K562 (cell line): ENCODE measurements around the gene SH3BP5L. TPM values are rescaled to one million over a fixed set of nuclear protein-coding genes. Genes with fewer than 3 reads are reported as not detected.

ENCODE experiments used
- ATAC-seq: fragments of 200-7000 bp; cut with Tn5 transposase; 3 replicates; pipeline ENCODE4 v1.9.1; 2020; ENCODE audit warnings: moderate library complexity
- BruUV-seq: library from RNA; stranded (reverse); fragments of 400-500 nt; replicated peaks from 2 replicates; lab custom pipeline; 2021; lab: Mats Ljungman, UMichigan
- CTCF ChIA-PET: fragments of 300-600 bp; formaldehyde crosslinking; extraction: SDS; loops from one replicate; lab custom pipeline; 2021; ENCODE audit warnings: low intra/inter-chr PET ratio; lab: Yijun Ruan, JAX
- POLR2A ChIA-PET: fragments of 300-600, 350-650 bp; sonication (Branson Sonifier 250); formaldehyde crosslinking; extraction: SDS; loops from one replicate; lab custom pipeline; 2021; ENCODE audit warnings: antibody characterized with exemption, inconsistent platforms; lab: Yijun Ruan, JAX
- DNase-seq, 4 experiments: peaks; one replicate each; pipeline versions ENCODE4 v3.0.0 to v3.0.0-alpha.2; 2011 to 2018; ENCODE audit warnings: low spot score in 3 of 4, mixed read lengths in 3 of 4; ENCODE audit errors: extremely low read depth in 1 of 4
- FAIRE-seq: peaks from 2 replicates; lab custom pipeline; 2011; peaks lifted over from hg19 to GRCh38; lab: Jason Lieb, UNC
- H2AFZ ChIP-seq: 2 replicates; pipeline ENCODE4 v1.6.0; 2011; ENCODE audit warnings: low read depth, low read length, control low read depth, inconsistent platforms
- H3K27ac ChIP-seq: fragments of 200-600 bp; 3 replicates; pipeline ENCODE4 v1.8.0; 2011; ENCODE audit warnings: low read depth, mild to moderate bottlenecking, control low read depth, inconsistent platforms, low read length, moderate library complexity, mixed read lengths; ENCODE audit errors: extremely low read depth
- H3K27me3 ChIP-seq, 2 experiments: fragments of 300-600 bp in 1 of 2; 2 replicates in 1 of 2; 3 replicates in 1 of 2; pipeline versions ENCODE4 v1.6.0 to v1.8.0; 2011; ENCODE audit warnings: inconsistent platforms in 2 of 2, low read length in 2 of 2, mild to moderate bottlenecking in 1 of 2, mixed read lengths in 1 of 2, moderate library complexity in 1 of 2; ENCODE audit not compliant: control insufficient read depth in 2 of 2, insufficient read depth in 2 of 2
- H3K36me3 ChIP-seq: fragments of 300-600 bp; 3 replicates; pipeline ENCODE4 v1.8.0; 2011; ENCODE audit warnings: mild to moderate bottlenecking, low read length, inconsistent platforms; ENCODE audit not compliant: control insufficient read depth, insufficient read depth
- H3K4me1 ChIP-seq, 2 experiments: fragments of 200-600 bp in 1 of 2; replicated peaks in 1 of 2; 2 replicates in 1 of 2; 3 replicates in 1 of 2; pipeline versions ENCODE4 v1.5.1 to v1.8.0; 2011; ENCODE audit warnings: inconsistent platforms in 2 of 2, low read length in 2 of 2, mild to moderate bottlenecking in 1 of 2, mixed read lengths in 1 of 2, moderate library complexity in 1 of 2; ENCODE audit not compliant: control insufficient read depth in 2 of 2, insufficient read depth in 2 of 2
- H3K4me2 ChIP-seq: 2 replicates; pipeline ENCODE4 v1.6.1; 2011; ENCODE audit warnings: low read length, control low read depth, inconsistent platforms, mixed read lengths; ENCODE audit not compliant: insufficient read depth
- H3K4me3 ChIP-seq: fragments of 200-600 bp; sonication (generic), shearing (Covaris generic); 2 replicates; pipeline ENCODE4 v1.5.1; 2016; ENCODE audit warnings: control low read depth, inconsistent platforms
- H3K79me2 ChIP-seq: fragments of 200-600 bp; 3 replicates; pipeline ENCODE4 v1.8.0; 2011; ENCODE audit warnings: low read length, inconsistent platforms; ENCODE audit not compliant: control insufficient read depth, insufficient read depth
- H3K9ac ChIP-seq, 2 experiments: 2 replicates each; pipeline versions ENCODE4 v1.6.0 to v1.6.1; 2011; ENCODE audit warnings: low read depth in 2 of 2, low read length in 2 of 2, control low read depth in 1 of 2, inconsistent platforms in 1 of 2, mild to moderate bottlenecking in 1 of 2, mixed read lengths in 1 of 2; ENCODE audit not compliant: insufficient read depth in 1 of 2
- H3K9me1 ChIP-seq: one replicate; pipeline ENCODE4 v1.6.0; 2011; ENCODE audit warnings: inconsistent platforms, mild to moderate bottlenecking, low read length, moderate library complexity; ENCODE audit not compliant: control insufficient read depth, insufficient read depth
- H3K9me3 ChIP-seq: replicated peaks from 2 replicates; pipeline ENCODE4 v1.5.1; 2011; ENCODE audit warnings: low read depth, low read length, inconsistent platforms; ENCODE audit not compliant: control insufficient read depth, insufficient read depth
- H4K20me1 ChIP-seq: replicated peaks from 2 replicates; pipeline ENCODE4 v1.6.1; 2011; ENCODE audit warnings: low read length, inconsistent platforms, mixed read lengths; ENCODE audit not compliant: control insufficient read depth, insufficient read depth
- GABPB1 ChIP-seq: sonication (generic); formaldehyde crosslinking; IDR thresholded peaks from 2 replicates; pipeline ENCODE4 v1.8.0; 2022; ENCODE audit warnings: mild to moderate bottlenecking, missing genetic modification reagents
- KLF6 ChIP-seq: fragments of 250-450 bp; sonication (Bioruptor Pico); IDR thresholded peaks from 2 replicates; pipeline ENCODE4 v1.4.0; 2020; ENCODE audit warnings: mild to moderate bottlenecking, moderate library complexity, borderline replicate concordance
- SIN3B ChIP-seq: fragments of 450-650 bp; IDR thresholded peaks from 2 replicates; pipeline ENCODE4 v1.6.1; 2017; ENCODE audit warnings: low read depth, mild to moderate bottlenecking, moderate library complexity
- SUPT5H ChIP-seq: fragments of 450-650 bp; IDR thresholded peaks from 2 replicates; pipeline ENCODE4 v1.6.1; 2016
- WGBS: fragments of 100-300 bp; shearing (Covaris generic); methylation state at CpG from one replicate; pipeline ENCODE4 v1.1.6; 2016; ENCODE audit warnings: low coverage, mixed read lengths; ENCODE audit not compliant: insufficient coverage; ENCODE audit errors: missing lambda C conversion rate; 5-methylcytosine and 5-hydroxymethylcytosine counted together
- in situ Hi-C: fragments of 300-500 bp; cut with MboI; formaldehyde crosslinking; loops from 4 replicates; pipeline ENCODE4 v1.15.0; 2018; ENCODE audit warnings: inconsistent platforms, mixed read lengths
- intact Hi-C: fragments of 100-400 bp; cut with micrococcal nuclease; formaldehyde crosslinking; loops from 2 replicates; pipeline ENCODE4 v1.14.2; 2022
- polyA plus RNA-seq, 8 experiments: library from polyadenylated mRNA; depleted of rRNA in 4 of 8; stranded (reverse) in 5 of 8; unstranded in 3 of 8; fragments of >200 nt; fragmentation: Nextera tagmentation in 2 of 8; fragmentation: Illumina TruSeq in 1 of 8; extraction: Ambion mirVana in 2 of 8; extraction: Trizol in 1 of 8; gene quantifications; 2 replicates each; pipeline versions ENCODE4 v1.2.1 to v1.2.3, GENCODE V29; 2011 to 2014; ENCODE audit warnings: inconsistent platforms in 1 of 8, missing spikeins in 1 of 8
- total RNA-seq, 7 experiments: library from RNA; depleted of rRNA in 6 of 7; stranded (reverse); fragments of >200 nt in 6 of 7; fragmentation: Illumina TruSeq in 2 of 7; extraction: Trizol in 2 of 7; gene quantifications; 2 replicates each; pipeline versions ENCODE4 v1.2.1 to v1.2.3, GENCODE V29; 2011 to 2021; ENCODE audit warnings: low replicate concordance in 1 of 7
- TF ChIP-seq, protein P1 (sequence below): sonication (generic); formaldehyde crosslinking; IDR thresholded peaks from 2 replicates; pipeline ENCODE4 v1.8.0; 2023; ENCODE audit warnings: mild to moderate bottlenecking, missing genetic modification reagents

SH3BP5L gene
- total and polyA plus RNA-seq, 9 of the 15 experiments (the other 6 are each of a cell fraction or from before 2014, with no cell fraction given): 1.9 to 26.5 (median 15.8) TPM

- TF ChIP-seq, protein P1, sequence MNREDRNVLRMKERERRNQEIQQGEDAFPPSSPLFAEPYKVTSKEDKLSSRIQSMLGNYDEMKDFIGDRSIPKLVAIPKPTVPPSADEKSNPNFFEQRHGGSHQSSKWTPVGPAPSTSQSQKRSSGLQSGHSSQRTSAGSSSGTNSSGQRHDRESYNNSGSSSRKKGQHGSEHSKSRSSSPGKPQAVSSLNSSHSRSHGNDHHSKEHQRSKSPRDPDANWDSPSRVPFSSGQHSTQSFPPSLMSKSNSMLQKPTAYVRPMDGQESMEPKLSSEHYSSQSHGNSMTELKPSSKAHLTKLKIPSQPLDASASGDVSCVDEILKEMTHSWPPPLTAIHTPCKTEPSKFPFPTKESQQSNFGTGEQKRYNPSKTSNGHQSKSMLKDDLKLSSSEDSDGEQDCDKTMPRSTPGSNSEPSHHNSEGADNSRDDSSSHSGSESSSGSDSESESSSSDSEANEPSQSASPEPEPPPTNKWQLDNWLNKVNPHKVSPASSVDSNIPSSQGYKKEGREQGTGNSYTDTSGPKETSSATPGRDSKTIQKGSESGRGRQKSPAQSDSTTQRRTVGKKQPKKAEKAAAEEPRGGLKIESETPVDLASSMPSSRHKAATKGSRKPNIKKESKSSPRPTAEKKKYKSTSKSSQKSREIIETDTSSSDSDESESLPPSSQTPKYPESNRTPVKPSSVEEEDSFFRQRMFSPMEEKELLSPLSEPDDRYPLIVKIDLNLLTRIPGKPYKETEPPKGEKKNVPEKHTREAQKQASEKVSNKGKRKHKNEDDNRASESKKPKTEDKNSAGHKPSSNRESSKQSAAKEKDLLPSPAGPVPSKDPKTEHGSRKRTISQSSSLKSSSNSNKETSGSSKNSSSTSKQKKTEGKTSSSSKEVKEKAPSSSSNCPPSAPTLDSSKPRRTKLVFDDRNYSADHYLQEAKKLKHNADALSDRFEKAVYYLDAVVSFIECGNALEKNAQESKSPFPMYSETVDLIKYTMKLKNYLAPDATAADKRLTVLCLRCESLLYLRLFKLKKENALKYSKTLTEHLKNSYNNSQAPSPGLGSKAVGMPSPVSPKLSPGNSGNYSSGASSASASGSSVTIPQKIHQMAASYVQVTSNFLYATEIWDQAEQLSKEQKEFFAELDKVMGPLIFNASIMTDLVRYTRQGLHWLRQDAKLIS (CRISPR knock-in tag): no peak
- no peak for TF ChIP-seq GABPB1 (CRISPR knock-in tag)
These were observed 12.2 kb downstream of the SH3BP5L start (continued) for GRCh38 chr1:248813546-248813945.

DNA sequence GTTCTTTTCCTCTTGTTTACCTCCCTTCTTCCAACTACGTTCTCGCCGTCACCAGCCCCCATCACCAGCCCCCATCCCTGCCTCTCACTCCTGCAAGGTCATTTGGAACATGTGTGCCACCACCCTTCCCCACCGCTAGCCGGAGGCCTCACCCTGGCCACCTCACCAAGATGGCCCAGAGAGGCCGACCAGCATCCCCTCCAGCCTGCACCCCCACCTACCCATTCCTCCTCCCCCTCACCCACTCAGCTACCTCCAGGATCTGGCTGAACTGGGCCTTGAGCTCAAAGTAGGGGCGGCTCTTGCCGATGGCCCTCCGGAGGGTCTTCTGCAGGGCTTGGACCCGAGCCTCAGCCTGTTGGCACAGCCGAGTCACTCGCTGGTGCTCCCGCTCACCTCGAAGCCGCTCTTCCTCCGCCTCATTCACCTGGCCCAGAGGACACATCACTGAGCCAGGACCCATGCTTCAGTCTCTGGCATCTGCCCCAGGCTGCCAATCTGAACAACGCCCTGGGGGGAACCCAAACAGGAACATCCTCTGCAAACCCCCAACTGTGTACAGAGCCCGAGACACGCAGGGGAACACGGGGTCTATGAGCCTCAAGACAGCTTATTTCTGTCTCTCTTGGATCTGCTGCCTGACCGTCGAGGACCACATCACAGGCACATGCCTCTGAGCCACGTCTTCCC, 12.8 kb downstream of the SH3BP5L start:
- WGBS: 87% methylated on average over 22 of the region's 23 CpGs
- Histone ChIP-seq H4K20me1 (0 out of 2 replicates have a peak, but pooled peaks cover 4% of the 10 kb centered on the region), H3K27me3 (no peaks in the 10 kb centered on the region), H3K4me3 (no peak overlapping the region), H3K79me2 (no peaks in the 10 kb centered on the region), H3K9me3 (no peaks in the 10 kb centered on the region), H3K27ac (no peak overlapping the region), H3K36me3 (peaks cover 52% of the 10 kb centered on the region), H3K4me2 (no peak overlapping the region), H3K9me1 (no peaks in the 10 kb centered on the region), H3K4me1 (peaks cover 0 to 6% of the 10 kb centered on the region in 2 experiments; a peak in 2 of 5 replicates), H2AFZ (no peak overlapping the region), H3K9ac (peak overlapping the region in 1 of 2 experiments; percentile 32; a peak in 2 of 4 replicates)
- in situ Hi-C loops: no loop called here
- POLR2A ChIA-PET: interaction anchor here (0.7 kb wide), 2 partner anchors 9 to 12 kb away, joined by 3 read pairs; partner anchors contain the start of gene SH3BP5L
- TF ChIP-seq KLF6 (CRISPR knock-in tag): no peak
- TF ChIP-seq SIN3B: no peak
- peak; percentile 27; the same call in 1 of the 2 replicates for TF ChIP-seq SUPT5H
- DNase-seq (peak in 2 of 4 experiments; percentile 7 to 8), FAIRE-seq (no peak), ATAC-seq (no peak)
- no TSS peak for BruUV-seq
- intact Hi-C loops: no loop called here
- CTCF ChIA-PET: no interaction called here
